HL-60 (cell line): ENCODE results near the gene ABCG1.

Experiments
- CTCF ChIP-seq: IDR thresholded peaks from one replicate; pipeline ENCODE4 v1.5.1; 2011; ENCODE audit warnings: low read length, control low read depth, inconsistent platforms; ENCODE audit not compliant: insufficient read depth
- POLR2AphosphoS5 ChIP-seq: IDR thresholded peaks from 2 replicates; pipeline ENCODE4 v1.6.1; 2012; ENCODE audit warnings: low read depth
- REST ChIP-seq: IDR thresholded peaks from 2 replicates; pipeline ENCODE4 v1.6.1; 2012; ENCODE audit warnings: low read depth; ENCODE audit not compliant: insufficient replicate concordance
- SPI1 ChIP-seq: IDR thresholded peaks from 2 replicates; pipeline ENCODE4 v1.6.1; 2012; ENCODE audit warnings: low read depth, mild to moderate bottlenecking, borderline replicate concordance

- TF ChIP-seq CTCF (no peak), POLR2AphosphoS5 (no peak), SPI1 (no peak), REST (no peak)
These were observed 83.2 kb downstream of the ABCG1 start for GRCh38 chr21:42302076-42302650.
